HG02610 (cell line): Measurements from ENCODE around the gene HTRA3.

Source experiments
- ATAC-seq: cut with Tn5 transposase; IDR thresholded peaks from one replicate; pipeline ENCODE4 v1.9.1; 2021; ENCODE audit warnings: mild to moderate bottlenecking, moderate library complexity; ENCODE audit not compliant: unreplicated experiment

HTRA3 gene

DNA sequence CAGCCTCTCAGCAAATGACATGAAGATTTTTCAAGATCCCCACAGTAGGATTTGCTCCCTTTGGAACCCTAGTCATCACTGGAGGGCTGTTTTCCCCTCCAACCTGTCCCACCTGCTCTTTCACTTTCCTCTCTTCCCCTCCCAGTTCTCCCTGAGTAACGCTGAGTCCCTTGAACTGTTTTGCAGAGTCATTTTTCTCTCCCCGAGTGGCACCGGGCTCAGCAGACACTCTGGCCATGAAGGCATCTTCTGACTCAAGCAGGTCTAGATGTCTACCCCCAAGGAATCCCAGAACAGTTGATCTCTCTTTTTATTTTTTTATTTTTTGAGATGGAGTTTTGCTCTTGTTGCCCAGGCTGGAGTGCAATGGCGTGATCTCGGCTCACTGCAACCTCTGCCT is 52.2 kb downstream of the HTRA3 start:
- ATAC-seq: no peak

DNA sequence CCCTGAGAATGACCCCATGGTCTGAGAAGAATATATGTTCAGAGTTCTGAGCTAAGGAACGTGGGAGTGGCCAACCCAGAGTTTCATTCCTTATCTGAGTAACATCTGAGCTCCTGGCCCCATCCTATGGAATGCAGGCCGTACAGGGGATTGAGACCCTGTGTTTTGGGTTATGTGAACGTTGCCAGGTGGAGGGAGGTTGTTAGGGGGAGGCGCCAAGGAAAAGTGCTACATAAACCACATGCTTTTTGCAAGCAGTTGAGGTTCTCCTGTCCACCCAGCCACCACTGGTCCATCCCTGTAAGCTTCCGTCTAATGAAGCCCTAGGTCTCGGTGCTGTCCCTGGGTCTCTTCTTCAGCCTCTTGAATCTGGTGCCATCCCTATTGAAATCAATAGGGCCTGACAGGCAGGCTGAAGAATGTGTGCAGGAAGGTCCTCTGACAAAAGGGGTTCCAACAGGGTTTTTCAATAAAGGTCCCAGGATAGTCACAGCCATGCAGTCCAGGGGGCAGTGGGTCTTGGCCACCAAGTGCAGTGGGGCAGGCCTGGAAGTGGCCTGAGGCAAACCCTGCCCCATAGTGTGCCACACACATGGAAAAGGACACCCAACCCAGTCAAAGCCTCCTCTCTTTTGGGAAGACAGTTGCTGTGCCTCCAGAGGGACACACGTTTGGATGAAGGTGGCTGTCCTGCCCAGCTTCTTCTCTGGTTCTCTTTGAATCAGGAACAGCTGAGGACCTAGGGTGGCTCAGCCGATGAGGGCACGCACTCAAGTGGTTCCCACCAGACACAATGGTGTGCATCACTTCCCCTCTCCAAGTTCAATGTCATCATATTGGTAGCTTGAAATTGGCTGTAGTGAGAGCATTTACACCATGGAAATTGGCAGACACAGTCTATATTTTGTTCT is 53.5 kb downstream of the HTRA3 start:
- ATAC-seq: no peak

DNA sequence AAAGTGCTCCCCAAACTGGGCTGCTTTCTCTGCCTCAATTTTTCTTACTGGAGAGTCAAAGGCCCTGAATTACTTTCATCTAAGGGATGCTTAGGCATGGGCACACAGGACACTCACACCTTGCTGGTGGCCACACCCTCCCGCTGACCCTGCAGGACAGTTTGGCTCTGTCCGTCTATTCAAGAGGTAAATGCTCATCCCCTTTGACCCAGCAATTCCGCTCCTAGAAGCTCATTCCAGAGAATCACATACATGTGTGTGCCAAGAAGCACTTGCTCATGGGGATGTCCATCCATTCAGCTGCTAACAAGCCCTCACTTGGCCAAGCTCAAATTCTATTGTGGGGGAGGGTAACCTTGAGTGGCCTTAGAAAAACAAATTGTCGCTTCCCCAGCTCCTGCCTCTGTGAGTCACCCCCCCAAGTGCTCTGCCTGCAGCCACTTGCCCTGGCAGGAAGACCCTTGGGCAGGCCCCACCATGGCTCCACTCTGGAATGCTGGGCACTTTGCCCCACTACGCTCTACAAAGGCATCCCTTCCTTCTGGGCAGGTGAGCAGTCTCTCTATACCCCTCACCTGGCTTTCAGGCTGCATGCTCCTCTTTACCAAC is 54.5 kb downstream of the HTRA3 start:
- no peak for ATAC-seq

DNA sequence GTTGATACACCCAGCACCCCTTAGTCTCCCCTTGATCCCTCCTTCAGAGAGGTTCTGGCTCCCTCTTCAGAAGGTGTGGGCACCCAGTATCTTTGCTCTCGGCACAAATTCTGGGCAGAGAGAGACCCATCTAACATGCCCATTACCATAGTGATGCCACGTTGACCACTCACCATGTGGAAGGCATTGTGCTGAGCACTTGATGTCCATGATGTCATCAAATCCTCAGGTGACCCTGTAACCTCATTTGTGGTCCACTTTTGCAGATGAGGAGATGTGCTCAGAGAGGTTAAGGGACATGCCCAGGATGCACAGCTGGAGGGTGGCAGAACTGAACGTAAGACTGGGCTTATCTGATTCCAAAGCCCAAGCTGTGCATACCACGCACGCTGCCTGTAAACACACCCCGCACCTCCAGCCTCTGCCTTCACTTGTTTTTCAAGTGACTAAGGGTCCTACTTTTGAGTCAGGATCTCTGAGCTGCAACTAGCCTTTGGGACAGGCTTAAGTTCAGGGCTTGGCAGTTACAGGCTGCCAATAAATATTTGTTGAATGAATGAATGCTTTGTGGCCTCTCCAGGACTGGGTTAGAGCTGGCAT is 55.2 kb downstream of the HTRA3 start:
- ATAC-seq: no peak

DNA sequence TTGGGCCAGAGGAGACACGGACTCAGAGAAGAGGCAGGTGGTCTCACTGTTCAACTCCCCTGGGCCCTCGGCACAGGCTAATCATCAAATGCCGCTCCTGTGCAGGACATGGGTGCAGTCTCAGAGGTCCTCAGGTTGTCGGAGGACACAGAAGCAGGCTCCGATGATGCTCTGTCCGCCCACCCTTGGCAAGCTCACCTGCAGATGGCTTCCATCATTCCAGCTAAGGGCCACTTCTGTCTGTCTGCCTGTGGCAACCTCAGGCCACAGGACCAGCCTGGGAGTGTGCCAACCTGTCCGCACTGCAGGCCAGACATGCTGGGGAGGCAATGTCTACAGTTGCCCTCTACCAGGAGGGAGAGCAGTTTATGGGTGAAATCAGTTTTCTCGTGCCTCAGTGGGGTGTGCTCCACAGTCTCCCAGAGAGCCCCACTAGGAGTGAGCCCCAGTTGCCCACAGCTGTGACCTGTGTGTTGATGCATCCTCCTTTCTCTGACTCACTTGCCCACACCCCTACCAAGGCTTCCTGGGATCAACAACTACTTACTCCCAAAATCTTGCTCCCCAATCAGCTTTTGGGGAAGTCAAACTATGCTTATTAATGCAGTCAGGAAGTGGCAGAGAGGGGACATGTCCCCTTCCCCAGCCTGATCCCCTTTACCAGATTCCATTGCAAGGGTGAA is 55.9 kb downstream of the HTRA3 start:
- ATAC-seq: no peak

DNA sequence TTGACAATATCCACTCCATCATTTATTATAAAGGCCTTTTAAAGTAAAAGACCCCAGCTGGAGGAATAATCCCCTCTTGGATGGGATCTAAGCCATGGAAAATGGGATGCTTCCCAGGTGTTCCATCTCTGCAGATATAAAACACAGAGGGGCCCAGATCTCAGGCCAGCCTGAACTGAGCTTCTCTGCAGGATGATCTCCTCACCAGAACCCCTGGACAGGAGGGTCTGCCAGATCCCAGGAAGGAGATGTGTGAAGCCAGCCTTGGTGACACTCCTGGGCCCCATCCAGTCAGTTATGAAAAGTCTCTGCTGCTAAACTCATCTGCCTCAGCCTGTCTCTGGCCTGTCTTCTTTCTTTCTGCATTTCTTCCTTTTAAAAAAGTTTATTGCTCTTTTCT is 56.7 kb downstream of the HTRA3 start:
- ATAC-seq: no peak

DNA sequence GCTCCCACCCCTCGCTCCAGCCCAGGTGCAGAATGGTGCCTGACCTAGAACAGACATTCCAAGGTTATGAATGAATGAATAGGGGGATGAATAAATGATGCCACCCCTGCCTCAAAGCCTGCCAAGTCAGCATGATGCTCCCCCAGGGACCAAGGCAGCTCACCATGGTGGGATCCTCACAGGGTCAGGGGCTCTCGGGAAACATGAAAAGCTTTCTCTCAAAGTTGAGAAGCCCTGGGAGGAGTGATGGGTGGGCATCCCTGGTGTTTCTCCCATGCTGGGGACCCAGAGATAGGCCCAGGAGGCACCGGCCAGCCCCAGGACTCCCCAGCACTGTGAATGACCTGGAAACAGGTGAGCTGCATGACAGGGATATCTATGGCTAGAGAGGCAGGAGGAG is 58.9 kb downstream of the HTRA3 start:
- no peak for ATAC-seq

DNA sequence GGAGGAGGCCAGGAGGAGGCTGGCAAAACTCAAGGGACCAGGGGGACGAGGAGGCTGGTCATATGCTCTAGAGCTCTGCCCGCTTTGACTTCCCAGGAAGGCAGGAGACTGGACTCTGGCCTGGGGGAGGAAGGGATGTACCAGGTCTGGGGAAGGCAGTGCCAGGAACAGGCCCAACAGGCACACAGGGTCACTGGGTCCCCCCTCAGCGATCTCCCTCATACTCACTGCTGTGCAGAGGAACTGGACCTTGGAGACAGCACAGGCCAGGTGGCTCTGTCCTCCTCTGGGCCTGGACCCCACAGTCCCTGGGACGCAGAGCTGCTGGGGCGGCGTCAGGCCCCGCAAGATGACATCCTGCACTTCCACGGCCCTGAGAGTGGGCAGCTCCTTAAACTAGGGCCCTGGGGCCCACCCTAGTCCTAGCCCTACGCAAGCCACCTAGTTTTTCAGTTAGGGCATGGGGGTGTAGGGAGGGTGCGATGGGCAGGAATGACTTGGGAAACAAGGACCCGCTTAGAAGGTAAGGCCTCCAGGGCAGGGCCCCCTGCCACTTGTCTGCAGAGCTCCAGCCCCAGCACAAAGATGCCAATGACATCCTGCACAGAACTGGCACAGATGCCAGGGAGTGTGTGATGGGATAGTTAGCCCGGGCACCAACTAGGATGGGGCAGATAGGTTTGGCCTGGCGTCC is 59.5 kb downstream of the HTRA3 start:
- no peak for ATAC-seq

DNA sequence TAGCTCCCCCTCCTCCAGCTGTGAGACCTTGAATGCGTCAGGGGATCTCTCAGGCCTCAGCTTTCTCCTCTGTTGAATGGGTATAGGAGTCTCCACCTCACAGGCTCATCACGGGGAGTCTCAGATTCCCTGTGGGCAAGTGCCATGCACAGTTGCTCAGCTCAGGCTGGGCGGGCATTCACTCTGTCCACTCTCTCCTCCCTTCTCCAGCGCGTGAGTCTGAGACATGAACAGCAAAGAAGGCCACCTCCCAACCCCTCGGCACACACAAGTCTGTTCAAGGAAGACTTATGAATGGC is 60.0 kb downstream of the HTRA3 start:
- no peak for ATAC-seq

DNA sequence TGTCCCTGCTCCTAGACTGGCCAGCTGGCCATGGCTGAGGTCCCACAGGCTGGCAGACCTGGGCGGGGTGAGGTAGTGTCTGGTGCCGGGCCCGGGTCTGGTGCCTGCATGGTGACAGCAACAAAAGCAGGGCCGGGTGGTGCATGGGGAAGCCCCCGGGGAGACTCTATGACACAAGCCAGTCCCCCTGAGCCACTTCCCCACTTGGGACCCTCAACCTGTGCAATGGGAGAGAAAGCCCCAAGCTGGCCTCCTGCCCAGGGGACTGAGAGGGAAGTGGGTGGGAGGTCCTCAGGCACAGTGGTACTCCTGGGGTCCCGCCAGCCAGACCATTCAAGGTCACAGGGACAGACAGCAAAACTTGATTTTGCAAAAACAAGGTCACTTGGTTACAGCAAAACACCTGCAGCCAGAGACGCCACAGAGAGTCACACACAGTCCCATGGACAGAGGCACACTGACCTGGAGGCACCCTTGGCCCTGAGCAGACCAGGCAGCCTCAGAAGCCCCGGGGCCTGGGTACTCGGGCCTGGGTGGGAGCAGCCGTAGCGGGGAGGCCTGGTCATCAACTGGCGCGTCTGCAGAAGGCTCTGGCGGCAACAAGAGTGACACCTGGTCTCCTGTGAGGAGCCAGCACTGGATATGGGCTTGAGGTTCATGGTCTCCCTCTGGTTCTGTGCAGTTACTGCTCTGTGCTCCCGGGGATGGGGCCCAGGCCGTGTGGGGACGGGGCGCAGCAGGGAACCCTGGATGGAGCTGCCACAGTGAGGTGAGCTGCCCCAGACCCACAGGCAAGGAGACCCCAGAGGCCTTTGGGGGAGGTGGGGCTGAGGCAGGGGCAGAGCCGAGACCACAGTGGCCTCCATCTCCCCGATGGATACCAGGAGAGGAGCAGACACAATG is 60.6 kb downstream of the HTRA3 start:
- ATAC-seq: no peak

DNA sequence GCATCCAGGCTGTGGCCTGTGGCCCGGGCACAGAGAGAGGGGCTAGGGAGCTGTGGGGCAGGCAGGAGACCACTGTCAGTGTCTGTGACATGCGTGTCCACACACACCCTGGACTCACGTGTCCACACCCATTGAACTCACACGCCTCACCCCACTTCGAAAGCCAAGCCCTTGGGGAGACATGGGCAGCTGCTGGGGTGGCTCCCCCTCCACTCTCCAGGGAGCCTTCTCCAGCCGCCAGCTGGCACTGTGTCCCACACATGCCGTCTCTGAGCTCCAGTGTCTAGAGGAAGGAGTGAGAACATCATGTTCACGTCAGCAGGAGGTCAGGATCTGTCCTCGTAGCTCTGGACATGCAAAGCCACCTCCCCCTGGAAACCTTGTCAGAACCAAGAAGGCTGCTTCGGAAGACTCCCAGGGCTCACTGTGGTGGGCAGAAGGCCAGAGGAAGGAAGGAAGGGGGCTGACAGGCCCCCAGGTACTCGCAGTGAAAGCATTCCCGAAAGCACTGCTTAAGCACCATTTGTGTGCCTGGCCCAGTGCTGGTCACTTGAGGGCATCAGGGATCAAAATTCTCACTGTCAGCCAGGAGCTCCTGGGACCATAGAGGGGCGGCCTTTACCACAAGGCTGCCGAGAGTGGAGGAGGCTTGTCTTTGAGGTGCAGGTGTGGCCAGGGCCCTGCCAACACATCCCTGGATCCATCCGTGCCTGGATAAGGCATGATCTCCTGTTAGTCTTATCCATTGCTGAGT is 61.4 kb downstream of the HTRA3 start:
- ATAC-seq: no peak

DNA sequence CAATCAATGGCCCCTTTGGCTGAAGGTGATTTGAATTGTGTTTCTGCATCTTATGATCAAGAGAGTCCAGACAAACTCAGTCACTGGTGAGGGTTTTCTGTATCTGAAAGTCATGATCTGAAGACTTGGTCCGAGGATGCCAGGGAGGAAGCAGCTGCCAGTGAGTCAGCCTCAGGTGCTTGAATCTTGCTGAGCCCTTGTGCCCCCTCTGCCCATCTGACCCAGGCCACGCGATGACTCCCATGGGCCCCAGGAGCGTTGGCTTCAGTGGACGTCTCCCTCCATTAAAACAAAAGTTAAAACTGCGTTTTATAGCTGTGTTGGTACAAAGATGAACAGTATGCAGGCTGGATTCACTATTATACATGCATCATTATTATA is 62.0 kb downstream of the HTRA3 start:
- ATAC-seq: no peak

DNA sequence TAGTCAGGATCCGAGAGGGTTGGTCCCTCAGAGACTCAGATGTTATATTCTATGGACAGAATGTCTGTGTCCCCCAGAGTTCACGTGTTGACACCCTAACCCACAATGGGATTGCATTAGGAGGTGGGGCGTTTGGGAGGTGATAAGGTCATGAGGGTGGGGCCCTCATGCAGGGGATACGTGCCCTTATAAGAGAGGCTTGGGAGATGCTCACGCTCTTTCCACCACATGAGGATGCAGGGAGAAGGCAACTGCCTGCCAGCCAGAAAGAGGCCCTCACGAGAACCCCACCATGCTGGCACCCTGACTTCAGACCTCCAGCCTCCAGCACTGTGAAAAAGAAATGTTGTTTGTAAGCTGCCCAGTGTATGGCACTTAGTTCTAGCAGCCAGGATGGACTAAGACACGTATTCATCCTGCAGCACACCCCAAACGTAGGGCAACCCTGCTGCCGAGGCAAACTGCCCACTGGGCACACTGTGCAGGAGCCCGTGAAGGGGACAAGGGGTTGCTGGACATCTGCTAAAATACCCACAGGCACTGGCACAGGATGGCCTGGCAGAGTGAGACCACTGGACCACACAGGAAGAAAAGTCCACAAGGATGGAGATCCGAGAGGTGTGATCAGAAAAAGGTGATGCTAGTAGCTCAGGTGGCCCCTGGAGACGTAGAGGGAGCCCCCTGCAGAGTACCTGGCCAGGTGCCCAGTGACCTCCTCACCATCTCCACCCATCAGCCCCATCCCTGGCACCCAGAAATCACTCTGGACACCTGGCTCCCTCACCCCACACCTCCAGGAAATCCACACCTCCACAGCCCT is 62.7 kb downstream of the HTRA3 start:
- no peak for ATAC-seq

DNA sequence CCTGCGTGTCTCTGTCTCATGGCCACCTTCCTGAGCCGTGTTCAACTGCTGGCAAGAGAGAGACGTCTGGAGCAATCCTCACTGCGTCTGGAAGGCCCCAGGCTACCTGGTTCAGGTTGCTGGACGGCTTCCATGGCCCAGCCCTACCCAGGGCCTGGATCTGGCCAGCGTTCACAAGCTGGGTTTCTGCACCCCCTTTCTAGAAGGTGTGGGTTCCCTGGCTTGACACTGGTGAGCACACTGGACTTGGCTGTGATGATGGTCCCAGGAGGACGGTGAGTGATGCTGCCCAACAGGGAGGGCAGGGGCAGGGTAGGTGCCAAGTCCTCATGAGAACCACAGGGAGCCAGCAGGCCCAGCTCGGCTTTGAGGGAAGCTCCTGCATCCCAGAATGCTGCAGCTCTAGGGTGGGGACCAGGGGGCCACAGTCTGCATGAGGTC is 63.4 kb downstream of the HTRA3 start:
- ATAC-seq: no peak

DNA sequence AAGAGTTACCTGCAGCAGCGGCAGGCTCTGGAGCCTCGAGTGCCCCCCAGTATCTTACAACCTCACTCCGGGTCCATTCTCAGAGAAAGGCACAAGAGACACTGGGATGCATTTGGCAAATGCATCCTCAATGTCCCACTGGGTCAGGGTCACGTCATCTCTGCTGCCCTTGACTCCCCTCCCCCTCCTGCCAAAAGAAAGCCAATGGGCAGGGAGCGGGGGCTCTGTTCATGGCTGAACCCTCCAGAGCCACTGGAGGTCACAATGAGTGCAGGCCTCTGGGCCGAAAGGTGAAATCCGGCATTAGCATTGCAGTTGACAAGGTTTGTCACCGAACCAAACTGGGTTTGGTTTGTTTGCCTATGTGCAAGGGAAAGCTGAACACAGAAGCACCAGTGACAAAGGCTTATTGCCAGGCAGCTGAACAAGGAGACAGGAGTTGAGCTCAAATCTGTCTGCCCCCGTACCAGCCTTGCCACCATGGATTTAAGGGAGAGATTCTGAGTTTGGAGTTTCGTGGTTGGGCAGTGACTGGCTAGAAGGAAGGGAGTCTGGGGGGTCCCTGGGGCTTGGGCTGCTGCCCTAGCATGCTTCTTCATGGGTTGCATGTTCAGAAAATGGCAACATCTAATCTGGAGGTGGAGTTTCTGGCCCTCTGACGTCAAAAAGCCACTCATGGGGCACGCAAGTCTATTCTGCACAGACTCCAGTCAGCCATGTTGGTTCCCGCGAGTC is 64.3 kb downstream of the HTRA3 start:
- no peak for ATAC-seq

DNA sequence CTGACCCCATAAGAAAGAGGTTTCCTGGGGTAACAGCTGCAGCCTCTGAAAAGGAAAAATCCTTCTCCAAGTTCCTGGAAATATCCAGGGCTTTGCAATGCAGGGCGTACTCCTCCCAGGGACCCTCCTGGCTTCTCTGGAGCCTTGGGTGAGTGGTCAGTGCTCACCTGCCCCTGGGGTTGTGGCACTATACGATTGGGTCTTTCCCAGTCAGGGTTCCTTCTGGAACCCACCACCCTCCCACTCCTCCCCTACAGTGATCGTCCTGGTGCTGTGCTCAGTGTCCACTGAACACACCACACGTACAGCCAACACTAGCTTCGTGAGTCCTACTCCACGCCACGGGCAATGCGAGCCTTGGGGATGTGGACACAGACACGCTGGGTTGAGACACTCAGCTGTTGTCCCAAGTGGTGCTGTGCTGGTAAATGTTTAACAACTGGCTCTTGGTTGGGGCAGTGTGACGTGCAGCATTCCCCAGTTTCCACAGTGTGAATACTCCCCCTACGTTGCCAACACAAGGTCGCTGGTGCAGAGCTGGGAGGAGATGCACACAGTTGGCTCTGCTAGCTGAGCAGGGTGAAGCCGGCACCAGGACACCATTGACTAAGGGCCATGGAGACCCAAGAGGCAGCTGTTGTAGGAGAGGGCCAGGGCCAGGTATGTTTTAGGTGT is 65.4 kb downstream of the HTRA3 start:
- ATAC-seq: no peak

DNA sequence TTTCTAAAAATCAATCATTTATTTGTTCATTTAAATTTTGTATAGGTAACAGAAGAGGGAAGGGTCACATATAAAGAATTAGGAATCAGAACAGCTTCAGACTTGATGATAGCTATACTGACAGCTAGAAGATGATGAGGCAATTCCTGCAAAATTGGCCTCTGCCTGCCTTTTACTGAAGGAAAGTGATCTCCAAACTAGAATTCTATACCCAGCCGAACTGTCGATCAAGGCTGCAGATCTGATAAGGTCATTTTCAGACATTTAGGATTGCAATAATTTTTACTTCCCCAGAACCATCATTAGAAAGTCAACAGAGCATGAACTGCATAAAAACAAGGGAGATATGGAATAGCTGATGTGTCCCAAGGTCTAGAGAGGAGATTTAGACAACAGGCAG is 66.3 kb downstream of the HTRA3 start:
- ATAC-seq: no peak
